ENCODE data around the gene PDCD2. TPM values are rescaled to one million over a fixed set of nuclear protein-coding genes. Genes with fewer than 3 reads are reported as not detected.
A peak's percentile ranks its signal among the peaks of the same experiment; 100 is the strongest.
"Not testable (repeated sequence)": the region's sequence is repeated elsewhere in the genome, so short reads cannot be mapped to it uniquely, and the experiment has no call there.

The PDCD2 gene
- total RNA-seq, 1 donor from 2014 or later: 69.4 TPM

DNA sequence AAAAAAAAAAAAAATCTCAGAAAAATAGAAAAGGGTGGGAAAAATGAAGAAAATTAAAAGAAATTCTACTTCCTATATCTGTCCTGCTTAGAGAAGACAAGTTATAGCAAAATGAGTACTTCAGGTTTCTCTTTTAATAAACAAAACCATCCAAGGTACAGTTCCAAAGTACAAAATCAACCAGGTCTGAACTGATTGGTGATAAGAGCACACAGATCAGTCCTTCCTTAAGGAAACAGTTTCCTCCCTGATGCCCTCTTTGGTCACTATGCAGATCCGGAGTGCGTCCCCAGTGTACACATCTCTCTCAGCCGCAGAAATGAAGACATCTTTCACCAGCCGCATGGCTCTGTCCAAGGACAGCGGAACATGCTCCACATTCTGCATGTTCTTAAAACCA is 49.4 kb downstream of the PDCD2 start:
- no peaks in the 10 kb centered on the region for H3K9me3 Mint-ChIP-seq (ENCODE audit: unreplicated experiment)
- no peaks in the 10 kb centered on the region for H3K4me1 Mint-ChIP-seq (ENCODE audit: unreplicated experiment)
- TF ChIP-seq, protein P1, sequence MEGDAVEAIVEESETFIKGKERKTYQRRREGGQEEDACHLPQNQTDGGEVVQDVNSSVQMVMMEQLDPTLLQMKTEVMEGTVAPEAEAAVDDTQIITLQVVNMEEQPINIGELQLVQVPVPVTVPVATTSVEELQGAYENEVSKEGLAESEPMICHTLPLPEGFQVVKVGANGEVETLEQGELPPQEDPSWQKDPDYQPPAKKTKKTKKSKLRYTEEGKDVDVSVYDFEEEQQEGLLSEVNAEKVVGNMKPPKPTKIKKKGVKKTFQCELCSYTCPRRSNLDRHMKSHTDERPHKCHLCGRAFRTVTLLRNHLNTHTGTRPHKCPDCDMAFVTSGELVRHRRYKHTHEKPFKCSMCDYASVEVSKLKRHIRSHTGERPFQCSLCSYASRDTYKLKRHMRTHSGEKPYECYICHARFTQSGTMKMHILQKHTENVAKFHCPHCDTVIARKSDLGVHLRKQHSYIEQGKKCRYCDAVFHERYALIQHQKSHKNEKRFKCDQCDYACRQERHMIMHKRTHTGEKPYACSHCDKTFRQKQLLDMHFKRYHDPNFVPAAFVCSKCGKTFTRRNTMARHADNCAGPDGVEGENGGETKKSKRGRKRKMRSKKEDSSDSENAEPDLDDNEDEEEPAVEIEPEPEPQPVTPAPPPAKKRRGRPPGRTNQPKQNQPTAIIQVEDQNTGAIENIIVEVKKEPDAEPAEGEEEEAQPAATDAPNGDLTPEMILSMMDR (IDR thresholded peaks at IDR 0.05; ENCODE audit: unreplicated experiment): no peak
- H3K36me3 Mint-ChIP-seq (ENCODE audit: low read depth, unreplicated experiment): peaks cover 19% of the 10 kb centered on the region
- H3K27me3 Mint-ChIP-seq (ENCODE audit: unreplicated experiment): no peaks in the 10 kb centered on the region
- no peak overlapping the region for H3K4me3 Mint-ChIP-seq (ENCODE audit: unreplicated experiment)
- no peak for DNase-seq (ENCODE audit: low spot score)
- H3K27ac Mint-ChIP-seq (ENCODE audit: unreplicated experiment): no peak overlapping the region

DNA sequence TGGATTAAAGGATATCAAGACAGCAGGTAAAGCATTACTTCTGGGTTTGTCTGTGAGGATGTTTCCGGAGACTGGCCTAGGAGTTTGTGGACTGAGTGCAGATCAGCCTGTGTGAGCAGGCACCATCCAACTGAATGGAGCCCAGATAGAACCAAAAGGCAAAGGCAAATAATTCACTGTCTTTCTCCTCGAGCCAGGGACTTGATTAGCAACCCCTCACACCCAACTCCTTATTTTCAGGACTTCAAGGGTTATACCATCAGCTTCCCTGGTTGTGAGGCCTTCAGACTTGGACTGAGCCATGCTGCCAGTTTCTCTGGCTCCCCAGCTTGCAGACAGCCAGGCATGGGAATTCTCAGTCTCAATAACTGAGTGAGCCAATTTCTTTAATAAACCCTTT is 50.6 kb downstream of the PDCD2 start:
- H3K36me3 Mint-ChIP-seq (ENCODE audit: low read depth, unreplicated experiment): peaks cover 17% of the 10 kb centered on the region
- H3K27me3 Mint-ChIP-seq (ENCODE audit: unreplicated experiment): no peaks in the 10 kb centered on the region
- no peaks in the 10 kb centered on the region for H3K9me3 Mint-ChIP-seq (ENCODE audit: unreplicated experiment)
- TF ChIP-seq, protein P1 (IDR thresholded peaks at IDR 0.05; ENCODE audit: unreplicated experiment): no peak
- DNase-seq (ENCODE audit: low spot score): no peak
- peaks cover 4% of the 10 kb centered on the region for H3K4me1 Mint-ChIP-seq (ENCODE audit: unreplicated experiment)
- H3K27ac Mint-ChIP-seq (ENCODE audit: unreplicated experiment): no peak overlapping the region
- no peak overlapping the region for H3K4me3 Mint-ChIP-seq (ENCODE audit: unreplicated experiment)

DNA sequence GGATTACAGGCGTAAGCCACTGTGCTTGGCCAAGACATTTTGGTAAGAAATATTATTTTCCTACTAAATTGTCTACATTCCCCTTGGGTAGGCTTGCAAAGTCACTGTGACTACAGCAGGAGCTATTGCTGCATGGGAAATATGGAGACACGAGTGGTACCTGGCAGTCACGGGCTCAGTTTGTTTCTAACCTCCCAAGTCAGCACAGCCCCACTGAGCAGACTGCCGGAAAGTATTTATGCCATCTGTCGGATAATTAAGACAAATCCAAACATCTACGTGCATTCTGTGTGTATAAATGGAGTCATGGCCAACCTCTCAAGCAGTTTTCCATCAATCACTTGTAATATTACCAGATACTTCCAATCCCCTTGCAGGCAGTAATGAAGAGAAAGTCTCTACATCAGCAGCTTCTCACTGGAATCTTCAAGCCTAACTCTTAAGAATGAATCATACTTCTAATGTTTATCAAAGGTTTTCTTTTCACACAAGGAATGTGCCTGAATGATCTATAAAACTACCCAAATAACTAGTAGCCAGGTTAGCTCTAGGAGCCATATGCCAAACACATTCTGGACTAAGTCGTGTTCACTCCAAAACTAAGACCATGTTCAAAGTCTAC is 51.5 kb downstream of the PDCD2 start:
- Mint-ChIP-seq H3K4me1 (ENCODE audit: unreplicated experiment) (peaks cover 11% of the 10 kb centered on the region), H3K27me3 (ENCODE audit: unreplicated experiment) (no peaks in the 10 kb centered on the region), H3K9me3 (ENCODE audit: unreplicated experiment) (no peaks in the 10 kb centered on the region), H3K36me3 (ENCODE audit: low read depth, unreplicated experiment) (peaks cover 22% of the 10 kb centered on the region), H3K4me3 (ENCODE audit: unreplicated experiment) (no peak overlapping the region), H3K27ac (ENCODE audit: unreplicated experiment) (no peak overlapping the region)
- TF ChIP-seq, protein P1 (IDR thresholded peaks at IDR 0.05; ENCODE audit: unreplicated experiment): no peak
- DNase-seq (ENCODE audit: low spot score): no peak

DNA sequence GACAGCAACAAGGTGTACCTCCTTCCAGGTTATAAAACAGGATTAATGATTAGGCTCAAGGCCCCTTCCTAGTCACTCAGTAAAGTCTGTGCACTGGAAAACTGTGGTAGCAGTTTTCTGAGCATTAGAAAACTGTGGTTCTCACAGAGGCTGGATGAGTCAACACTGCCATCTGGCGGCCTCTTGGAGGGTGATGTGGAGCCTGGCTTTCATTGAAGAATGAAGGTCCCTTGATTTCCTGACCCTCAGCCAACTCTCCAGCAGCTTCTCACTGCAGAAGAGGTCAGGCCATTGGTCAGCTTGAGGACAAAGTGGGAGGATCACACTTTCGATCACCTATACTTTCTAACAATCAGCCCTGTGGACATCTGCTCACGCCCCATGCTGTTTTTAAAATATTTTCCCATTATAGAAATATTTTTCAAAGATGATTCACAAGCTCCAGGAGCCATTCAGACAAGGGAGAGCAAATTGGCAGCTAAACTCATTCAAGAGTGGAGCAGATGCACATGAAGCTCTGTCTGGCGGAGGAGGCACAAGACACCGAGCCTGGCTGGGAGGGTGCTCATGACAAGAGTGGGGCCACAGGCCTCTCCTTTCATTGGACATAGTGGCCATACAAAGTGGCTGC is 54.5 kb downstream of the PDCD2 start:
- DNase-seq (ENCODE audit: low spot score): peak; percentile 77
- Mint-ChIP-seq H3K4me1 (ENCODE audit: unreplicated experiment) (peaks cover 16% of the 10 kb centered on the region), H3K27me3 (ENCODE audit: unreplicated experiment) (no peaks in the 10 kb centered on the region), H3K9me3 (ENCODE audit: unreplicated experiment) (no peaks in the 10 kb centered on the region), H3K27ac (ENCODE audit: unreplicated experiment) (no peak overlapping the region), H3K4me3 (ENCODE audit: unreplicated experiment) (no peak overlapping the region), H3K36me3 (ENCODE audit: low read depth, unreplicated experiment) (peaks cover 10% of the 10 kb centered on the region)
- TF ChIP-seq, protein P1 (IDR thresholded peaks at IDR 0.05; ENCODE audit: unreplicated experiment): peak; percentile 72

DNA sequence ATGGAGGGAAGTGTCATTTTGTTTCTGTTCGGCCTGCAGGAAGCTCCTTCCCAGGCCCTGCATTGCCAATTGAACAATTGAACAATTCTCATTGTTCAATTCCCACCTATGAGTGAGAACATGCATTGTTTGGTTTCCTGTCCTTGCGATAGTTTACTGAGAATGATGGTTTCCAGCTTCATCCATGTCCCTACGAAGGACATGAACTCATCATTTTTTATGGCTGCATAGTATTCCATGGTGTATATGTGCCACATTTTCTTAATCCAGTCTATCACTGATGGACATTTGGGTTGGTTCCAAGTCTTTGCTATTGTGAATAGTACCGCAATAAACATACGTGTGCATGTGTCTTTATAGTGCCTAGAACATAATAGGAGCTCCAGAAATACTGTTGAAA is 56.4 kb downstream of the PDCD2 start:
- H3K27me3 Mint-ChIP-seq (ENCODE audit: unreplicated experiment); DNase-seq (ENCODE audit: low spot score); H3K27ac Mint-ChIP-seq (ENCODE audit: unreplicated experiment); H3K36me3 Mint-ChIP-seq (ENCODE audit: low read depth, unreplicated experiment); H3K9me3 Mint-ChIP-seq (ENCODE audit: unreplicated experiment): not testable (repeated sequence)
- H3K4me3 Mint-ChIP-seq (ENCODE audit: unreplicated experiment): peak overlapping the region; percentile 23
- peaks cover 30% of the 10 kb centered on the region for H3K4me1 Mint-ChIP-seq (ENCODE audit: unreplicated experiment)
